GM23338 (cell line): ENCODE measurements around the gene CD2AP. TPM values are rescaled to one million over a fixed set of nuclear protein-coding genes. Genes with fewer than 3 reads are reported as not detected.

Experiments
- ATAC-seq: fragments of 200-7000 bp; cut with Tn5 transposase; 3 replicates; pipeline ENCODE4 v1.9.1; 2020
- DNase-seq: peaks from one replicate; pipeline ENCODE4 v3.0.0-alpha.2; 2015; ENCODE audit warnings: low spot score
- H2AFZ ChIP-seq: fragments of 200-600 bp; sonication (generic); 2 replicates; pipeline ENCODE4 v1.8.0; 2016; ENCODE audit warnings: antibody characterized with exemption, mild to moderate bottlenecking, moderate library complexity
- H3F3A ChIP-seq: fragments of 200-600 bp; sonication (generic); replicated peaks from 2 replicates; pipeline ENCODE4 v1.8.0; 2017; ENCODE audit warnings: antibody characterized with exemption, mixed run types, low read depth
- H3K27ac ChIP-seq: fragments of 200-600 bp; sonication (generic); 2 replicates; pipeline ENCODE4 v1.6.1; 2016; ENCODE audit warnings: low read depth
- H3K27me3 ChIP-seq: fragments of 200-600 bp; sonication (generic); 2 replicates; pipeline ENCODE4 v1.8.0; 2016; ENCODE audit warnings: mild to moderate bottlenecking, mixed run types, moderate library complexity; ENCODE audit not compliant: insufficient read depth
- H3K36me3 ChIP-seq: fragments of 200-600 bp; sonication (generic); 2 replicates; pipeline ENCODE4 v1.8.0; 2016; ENCODE audit warnings: mild to moderate bottlenecking; ENCODE audit not compliant: insufficient read depth
- H3K4me1 ChIP-seq: fragments of 200-600 bp; sonication (generic); 2 replicates; pipeline ENCODE4 v1.8.0; 2016; ENCODE audit warnings: mild to moderate bottlenecking, moderate library complexity; ENCODE audit not compliant: insufficient read depth
- H3K4me2 ChIP-seq: fragments of 200-600 bp; sonication (generic); 2 replicates; pipeline ENCODE4 v1.7.1; 2017; ENCODE audit warnings: mixed run types
- H3K4me3 ChIP-seq: fragments of 200-600 bp; sonication (generic); 2 replicates; pipeline ENCODE4 v1.6.1; 2016; ENCODE audit warnings: mixed run types
- H3K79me2 ChIP-seq: fragments of 200-600 bp; sonication (generic); replicated peaks from 2 replicates; pipeline ENCODE4 v1.8.0; 2017; ENCODE audit warnings: mild to moderate bottlenecking; ENCODE audit not compliant: insufficient read depth
- H3K9me2 ChIP-seq: fragments of 200-600 bp; sonication (generic); 2 replicates; pipeline ENCODE4 v1.8.0; 2017; ENCODE audit not compliant: insufficient read depth
- H4K20me1 ChIP-seq: fragments of 200-600 bp; sonication (generic); replicated peaks from 2 replicates; pipeline ENCODE4 v1.8.0; 2017; ENCODE audit warnings: mild to moderate bottlenecking; ENCODE audit not compliant: insufficient read depth
- H3K27ac Mint-ChIP-seq: 2 replicates; pipeline ENCODE4 v1.8.0; 2020; ENCODE audit warnings: inconsistent platforms, mild to moderate bottlenecking, moderate library complexity, mixed read lengths
- H3K27me3 Mint-ChIP-seq: 3 replicates; pipeline ENCODE4 v1.8.0; 2022; ENCODE audit warnings: low read depth, mild to moderate bottlenecking, moderate library complexity, mixed read lengths, inconsistent platforms; ENCODE audit not compliant: insufficient read depth, poor library complexity
- H3K36me3 Mint-ChIP-seq: 3 replicates; pipeline ENCODE4 v1.8.0; 2021; ENCODE audit warnings: low read depth, mild to moderate bottlenecking, inconsistent platforms, moderate library complexity, mixed read lengths
- H3K4me1 Mint-ChIP-seq: 3 replicates; pipeline ENCODE4 v1.8.0; 2020; ENCODE audit warnings: mild to moderate bottlenecking, inconsistent platforms, mixed read lengths
- H3K4me3 Mint-ChIP-seq: 3 replicates; pipeline ENCODE4 v1.8.0; 2021; ENCODE audit warnings: moderate library complexity, mild to moderate bottlenecking, inconsistent platforms, mixed read lengths
- H3K9me3 Mint-ChIP-seq: 3 replicates; pipeline ENCODE4 v1.8.0; 2020; ENCODE audit warnings: moderate library complexity, mild to moderate bottlenecking, inconsistent platforms, mixed read lengths
- CREB1 ChIP-seq: fragments of 250-450 bp; sonication (Bioruptor Pico); IDR thresholded peaks from 2 replicates; pipeline ENCODE4 v1.5.0; 2020; ENCODE audit warnings: low read depth, mild to moderate bottlenecking, moderate library complexity
- EZH2 ChIP-seq: fragments of 200-600 bp; sonication (generic); IDR thresholded peaks from one replicate; pipeline ENCODE4 v1.8.0; 2017; ENCODE audit warnings: antibody characterized with exemption, mild to moderate bottlenecking, low read depth; ENCODE audit not compliant: unreplicated experiment
- EZH2phosphoT487 ChIP-seq: fragments of 200-600 bp; sonication (generic); IDR thresholded peaks from one replicate; pipeline ENCODE4 v1.8.1; 2018; ENCODE audit warnings: antibody characterized with exemption; ENCODE audit not compliant: unreplicated experiment
- JUNB ChIP-seq: IDR thresholded peaks from one replicate; pipeline ENCODE4 v1.6.1; 2016; ENCODE audit warnings: antibody characterized with exemption; ENCODE audit not compliant: unreplicated experiment
- NANOG ChIP-seq: IDR thresholded peaks from 2 replicates; pipeline ENCODE4 v1.6.1; 2016; ENCODE audit warnings: antibody characterized with exemption, borderline replicate concordance
- POLR2AphosphoS5 ChIP-seq: IDR thresholded peaks from 2 replicates; pipeline ENCODE4 v1.6.1; 2016; ENCODE audit warnings: antibody characterized with exemption, low read depth
- REST ChIP-seq: IDR thresholded peaks from one replicate; pipeline ENCODE4 v1.6.1; 2018; ENCODE audit warnings: antibody characterized with exemption; ENCODE audit not compliant: unreplicated experiment
- STAT1 ChIP-seq: IDR thresholded peaks from one replicate; pipeline ENCODE4 v1.6.1; 2016; ENCODE audit warnings: antibody characterized with exemption; ENCODE audit not compliant: unreplicated experiment
- ZNF114 ChIP-seq: fragments of 250-450 bp; sonication (Bioruptor Pico); IDR thresholded peaks from 2 replicates; pipeline ENCODE4 v1.5.0; 2020; ENCODE audit warnings: mild to moderate bottlenecking, moderate library complexity
- ZNF331 ChIP-seq: fragments of 250-450 bp; sonication (Bioruptor Pico); IDR thresholded peaks from 2 replicates; pipeline ENCODE4 v1.5.0; 2020; ENCODE audit warnings: low read depth, mild to moderate bottlenecking, moderate library complexity
- polyA plus RNA-seq: library from polyadenylated mRNA; unstranded; fragments of >200 nt; fragmentation: Nextera tagmentation; extraction: Ambion mirVana; gene quantifications from 2 replicates; pipeline ENCODE4 v1.2.1, GENCODE V29; 2016
- total RNA-seq: library from RNA; depleted of rRNA; stranded (reverse); fragments of >200 nt; shearing (Covaris generic); gene quantifications from 2 replicates; pipeline ENCODE4 v1.2.3, GENCODE V29; 2014
- TF ChIP-seq, protein P1 (sequence below), 2 experiments: fragments of 200-600 bp in 1 of 2; sonication (generic) in 1 of 2; conservative IDR thresholded peaks; 2 replicates each; pipeline versions ENCODE4 v1.5.1 to v1.6.1; 2016 to 2017; ENCODE audit warnings: antibody characterized with exemption in 2 of 2, low read depth in 2 of 2, mild to moderate bottlenecking in 2 of 2, moderate library complexity in 1 of 2
- TF ChIP-seq, protein P2 (sequence below): IDR thresholded peaks from 2 replicates; pipeline ENCODE4 v1.6.1; 2016; ENCODE audit warnings: antibody characterized with exemption

The CD2AP gene
- total and polyA plus RNA-seq, 2 experiments from 2014 or later: 38.0 to 93.2 TPM

- Mint-ChIP-seq H3K4me1 (peaks cover 11% of the 10 kb centered on the region; the same call in 2 of the 3 replicates), H3K27me3 (no peaks in the 10 kb centered on the region), H3K4me3 (no peak overlapping the region), H3K36me3 (peaks cover 36% of the 10 kb centered on the region), H3K9me3 (no peaks in the 10 kb centered on the region), H3K27ac (peak overlapping the region; percentile 2; the same call in 1 of the 2 replicates)
- H3K4me3 ChIP-seq: no peak overlapping the region
- peaks cover 14% of the 10 kb centered on the region for H3K4me1 ChIP-seq
- no peaks in the 10 kb centered on the region for H3K9me2 ChIP-seq
- H3F3A ChIP-seq: no peaks in the 10 kb centered on the region
- TF ChIP-seq ZNF331 (CRISPR knock-in tag): no peak
- TF ChIP-seq, protein P1, sequence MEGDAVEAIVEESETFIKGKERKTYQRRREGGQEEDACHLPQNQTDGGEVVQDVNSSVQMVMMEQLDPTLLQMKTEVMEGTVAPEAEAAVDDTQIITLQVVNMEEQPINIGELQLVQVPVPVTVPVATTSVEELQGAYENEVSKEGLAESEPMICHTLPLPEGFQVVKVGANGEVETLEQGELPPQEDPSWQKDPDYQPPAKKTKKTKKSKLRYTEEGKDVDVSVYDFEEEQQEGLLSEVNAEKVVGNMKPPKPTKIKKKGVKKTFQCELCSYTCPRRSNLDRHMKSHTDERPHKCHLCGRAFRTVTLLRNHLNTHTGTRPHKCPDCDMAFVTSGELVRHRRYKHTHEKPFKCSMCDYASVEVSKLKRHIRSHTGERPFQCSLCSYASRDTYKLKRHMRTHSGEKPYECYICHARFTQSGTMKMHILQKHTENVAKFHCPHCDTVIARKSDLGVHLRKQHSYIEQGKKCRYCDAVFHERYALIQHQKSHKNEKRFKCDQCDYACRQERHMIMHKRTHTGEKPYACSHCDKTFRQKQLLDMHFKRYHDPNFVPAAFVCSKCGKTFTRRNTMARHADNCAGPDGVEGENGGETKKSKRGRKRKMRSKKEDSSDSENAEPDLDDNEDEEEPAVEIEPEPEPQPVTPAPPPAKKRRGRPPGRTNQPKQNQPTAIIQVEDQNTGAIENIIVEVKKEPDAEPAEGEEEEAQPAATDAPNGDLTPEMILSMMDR (conservative IDR thresholded peaks at IDR 0.05; ENCODE audit: low read depth in 2 of 2): no peak
- TF ChIP-seq POLR2AphosphoS5: no peak
- TF ChIP-seq, protein P2, sequence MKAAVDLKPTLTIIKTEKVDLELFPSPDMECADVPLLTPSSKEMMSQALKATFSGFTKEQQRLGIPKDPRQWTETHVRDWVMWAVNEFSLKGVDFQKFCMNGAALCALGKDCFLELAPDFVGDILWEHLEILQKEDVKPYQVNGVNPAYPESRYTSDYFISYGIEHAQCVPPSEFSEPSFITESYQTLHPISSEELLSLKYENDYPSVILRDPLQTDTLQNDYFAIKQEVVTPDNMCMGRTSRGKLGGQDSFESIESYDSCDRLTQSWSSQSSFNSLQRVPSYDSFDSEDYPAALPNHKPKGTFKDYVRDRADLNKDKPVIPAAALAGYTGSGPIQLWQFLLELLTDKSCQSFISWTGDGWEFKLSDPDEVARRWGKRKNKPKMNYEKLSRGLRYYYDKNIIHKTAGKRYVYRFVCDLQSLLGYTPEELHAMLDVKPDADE: no peak
- no peak for TF ChIP-seq ZNF114 (CRISPR knock-in tag)
- no peak for TF ChIP-seq STAT1
- no peak for TF ChIP-seq EZH2phosphoT487
- TF ChIP-seq REST: no peak
- TF ChIP-seq JUNB: no peak
- no peak for TF ChIP-seq NANOG
- TF ChIP-seq CREB1 (CRISPR knock-in tag): no peak
- no peak for TF ChIP-seq EZH2
- no peaks in the 10 kb centered on the region for H3K27me3 ChIP-seq
- no peak overlapping the region for H2AFZ ChIP-seq
- DNase-seq (no peak), ATAC-seq (no peak)
- H4K20me1 ChIP-seq: peaks cover 28% of the 10 kb centered on the region
- peaks cover 15% of the 10 kb centered on the region; the same call in 1 of the 2 replicates for H3K36me3 ChIP-seq
- no peak overlapping the region for H3K4me2 ChIP-seq
- H3K27ac ChIP-seq: no peak overlapping the region; the same call in 1 of the 2 replicates
- peaks cover 100% of the 10 kb centered on the region for H3K79me2 ChIP-seq
These were observed 52.1 kb downstream of the CD2AP start for GRCh38 chr6:47529734-47530133.
